T1000 (cell line): ENCODE data around the gene GARIN5B.

Experiments used
- DNase-seq: peaks from one replicate; lab custom pipeline; 2025; ENCODE audit warnings: mixed read lengths; lab: John Stamatoyannopoulos, UW

Gene GARIN5B

GRCh38 chr19:55322204-55322885 is 40.7 kb downstream of the GARIN5B start:
- DNase-seq, result no peak

- DNase-seq, result no peak
Measured at GRCh38 chr19:55321466-55322137, 41.5 kb downstream of the GARIN5B start.

GRCh38 chr19:55320844-55321419 is 42.1 kb downstream of the GARIN5B start:
- DNase-seq, result no peak

GRCh38 chr19:55319785-55320184 is 43.3 kb downstream of the GARIN5B start:
- DNase-seq, result no peak

GRCh38 chr19:55316646-55317045 is 46.4 kb downstream of the GARIN5B start:
- DNase-seq, result no peak

- no peak for DNase-seq
Measured at GRCh38 chr19:55315956-55316525, 47.0 kb downstream of the GARIN5B start.

GRCh38 chr19:55314396-55314795 is 48.7 kb downstream of the GARIN5B start:
- DNase-seq, result no peak

GRCh38 chr19:55312621-55313512 is 50.2 kb downstream of the GARIN5B start:
- DNase-seq, result no peak

- DNase-seq, result no peak
Measured at GRCh38 chr19:55311797-55312196, 51.3 kb downstream of the GARIN5B start.

GRCh38 chr19:55311397-55311796 is 51.7 kb downstream of the GARIN5B start:
- DNase-seq, result no peak

GRCh38 chr19:55310498-55310897 is 52.6 kb downstream of the GARIN5B start:
- no peak for DNase-seq

GRCh38 chr19:55309448-55309847 is 53.6 kb downstream of the GARIN5B start:
- DNase-seq, result no peak

GRCh38 chr19:55308281-55308680 is 54.8 kb downstream of the GARIN5B start:
- no peak for DNase-seq

- DNase-seq, result no peak
Measured at GRCh38 chr19:55306712-55307111, 56.3 kb downstream of the GARIN5B start.

- no peak for DNase-seq
Measured at GRCh38 chr19:55305983-55306562, 57.0 kb downstream of the GARIN5B start.

- no peak for DNase-seq
Measured at GRCh38 chr19:55305491-55305890, 57.6 kb downstream of the GARIN5B start.

- no peak for DNase-seq
Measured at GRCh38 chr19:55304980-55305379, 58.1 kb downstream of the GARIN5B start.
